IPS-NIHi7 (cell line): ENCODE data around the gene FMO2.
"Not testable (repeated sequence)": the region's sequence is repeated elsewhere in the genome, so short reads cannot be mapped to it uniquely, and the experiment has no call there.

Source experiments
- DNase-seq: peaks from one replicate; pipeline ENCODE4 v3.0.0; 2012; ENCODE audit warnings: mixed read lengths; ENCODE audit errors: extremely low spot score

Gene FMO2

GRCh38 chr1:171219346-171220080, 34.4 kb downstream of the FMO2 start:
- DNase-seq = peak; percentile 25

GRCh38 chr1:171220081-171220420, 35.0 kb downstream of the FMO2 start:
- DNase-seq = peak; percentile 46

GRCh38 chr1:171220581-171221054, 35.5 kb downstream of the FMO2 start:
- peak; percentile 78 for DNase-seq

GRCh38 chr1:171221665-171222591, 36.8 kb downstream of the FMO2 start:
- no peak for DNase-seq

GRCh38 chr1:171222936-171223335, 37.8 kb downstream of the FMO2 start:
- DNase-seq = no peak

GRCh38 chr1:171224257-171224656, 39.2 kb downstream of the FMO2 start:
- not testable (repeated sequence) for DNase-seq

GRCh38 chr1:171226747-171227370, 41.8 kb downstream of the FMO2 start:
- peak; percentile 79 for DNase-seq

- no peak for DNase-seq
Observed at GRCh38 chr1:171231326-171231725, 46.2 kb downstream of the FMO2 start.

- DNase-seq = no peak
Observed at GRCh38 chr1:171233183-171233582, 48.1 kb downstream of the FMO2 start.

- DNase-seq = not testable (repeated sequence)
Observed at GRCh38 chr1:171236231-171236630, 51.1 kb downstream of the FMO2 start.

GRCh38 chr1:171243878-171244277, 58.8 kb downstream of the FMO2 start:
- DNase-seq = no peak

- peak; percentile 71 for DNase-seq
Observed at GRCh38 chr1:171245458-171246064, 60.5 kb downstream of the FMO2 start.

- DNase-seq = no peak
Observed at GRCh38 chr1:171247501-171247900, 62.4 kb downstream of the FMO2 start.

GRCh38 chr1:171248302-171248701, 63.2 kb downstream of the FMO2 start, which contains the start of gene FMO1:
TSS of gene FMO1 (plus strand) at chr1:171248494. CDS start at chr1:171258088, 9,594 bp downstream.
- DNase-seq = no peak

- no peak for DNase-seq
Observed at GRCh38 chr1:171248841-171249240, 63.7 kb downstream of the FMO2 start.

- no peak for DNase-seq
Observed at GRCh38 chr1:171250263-171250662, 65.2 kb downstream of the FMO2 start.

- DNase-seq = peak; percentile 29
Observed at GRCh38 chr1:171251042-171251951, 66.2 kb downstream of the FMO2 start.

GRCh38 chr1:171251952-171252300, 66.8 kb downstream of the FMO2 start:
- DNase-seq = no peak

- DNase-seq = no peak
Observed at GRCh38 chr1:171252482-171252881, 67.4 kb downstream of the FMO2 start.

- no peak for DNase-seq
Observed at GRCh38 chr1:171254859-171255258, 69.8 kb downstream of the FMO2 start.
